ENCODE measurements around the gene NDUFB6. TPM values are rescaled to one million over a fixed set of nuclear protein-coding genes. Genes with fewer than 3 reads are reported as not detected.

The NDUFB6 gene
- 45.6 and 50.0 TPM in 2 replicates for total RNA-seq

GRCh38 chr9:32572900-32573523 is at the start of gene NDUFB6:
Gene NDUFB6 (minus strand): TSS chr9:32573159. CDS start chr9:32573060, 99 bp downstream.

GRCh38 chr9:32552172-32552872 is 20.6 kb downstream of the NDUFB6 start, which contains the start of the genes SMIM27 and TOPORS:
Gene SMIM27 (plus strand): TSS chr9:32552327. CDS start chr9:32552435, 108 bp downstream.
Gene TOPORS (minus strand): TSS chr9:32552586. CDS start chr9:32552436, 150 bp downstream.

GRCh38 chr9:32526041-32526706 is 46.8 kb downstream of the NDUFB6 start, which contains the start of gene RIGI:
Gene RIGI (minus strand): TSS chr9:32526196. CDS start chr9:32526166, 30 bp downstream.

Other genes starting within 250 kb of the NDUFB6 start
- gene ACO1, start 188.5 kb downstream of the NDUFB6 start, total RNA-seq: 79.3 and 84.1 TPM in 2 replicates
- 24.5 and 28.9 TPM in 2 replicates for gene RIGI, start 47.0 kb downstream of the NDUFB6 start, total RNA-seq
- 2.6 and 2.9 TPM in 2 replicates for gene SMIM27, start 20.8 kb downstream of the NDUFB6 start, total RNA-seq
- gene TOPORS, start 20.6 kb downstream of the NDUFB6 start, total RNA-seq: 37.9 and 40.7 TPM in 2 replicates
- under 0.01 TPM in 1 of 2 replicates, not detected in the other for gene TAF1L, start 62.5 kb upstream of the NDUFB6 start, total RNA-seq
- gene TMEM215, start 210.4 kb upstream of the NDUFB6 start, total RNA-seq: not detected in 2 replicates

Measured in thoracic aorta endothelial cell (primary cell).